MM.1S (cell line): Measurements from ENCODE around the gene ADAMTS2.

Experiments
- DNase-seq: peaks from one replicate; pipeline ENCODE4 v3.0.0-alpha.2; 2015
- H2AFZ ChIP-seq: fragments of 300-600 bp; sonication (generic); 2 replicates; pipeline ENCODE4 v1.6.0; 2016; ENCODE audit warnings: antibody characterized with exemption, low read length
- H3F3A ChIP-seq: fragments of 300-600 bp; sonication (generic); 2 replicates; pipeline ENCODE4 v1.6.1; 2016; ENCODE audit warnings: mild to moderate bottlenecking, antibody characterized with exemption, low read length, moderate library complexity, mixed read lengths; ENCODE audit not compliant: insufficient read depth
- H3K27ac ChIP-seq: fragments of 300-600 bp; sonication (generic); 2 replicates; pipeline ENCODE4 v1.5.1; 2016; ENCODE audit warnings: mild to moderate bottlenecking, low read length
- H3K27me3 ChIP-seq: fragments of 300-600 bp; sonication (generic); replicated peaks from 2 replicates; pipeline ENCODE4 v1.6.0; 2016; ENCODE audit warnings: low read length; ENCODE audit not compliant: insufficient read depth
- H3K36me3 ChIP-seq: fragments of 300-600 bp; sonication (generic); replicated peaks from 2 replicates; pipeline ENCODE4 v1.6.1; 2016; ENCODE audit warnings: mild to moderate bottlenecking, low read length, mixed read lengths; ENCODE audit not compliant: insufficient read depth
- H3K4me1 ChIP-seq: fragments of 300-600 bp; sonication (generic); 2 replicates; pipeline ENCODE4 v1.6.1; 2016; ENCODE audit warnings: low read length, mixed read lengths
- H3K4me2 ChIP-seq: fragments of 300-600 bp; sonication (generic); 2 replicates; pipeline ENCODE4 v1.6.0; 2016; ENCODE audit warnings: low read depth, low read length
- H3K4me3 ChIP-seq: fragments of 300-600 bp; sonication (generic); 2 replicates; pipeline ENCODE4 v1.5.1; 2016; ENCODE audit warnings: low read length, mixed read lengths
- H3K79me2 ChIP-seq: fragments of 300-600 bp; sonication (generic); 2 replicates; pipeline ENCODE4 v1.6.1; 2016; ENCODE audit warnings: mixed run types, low read length, mixed read lengths
- H3K9ac ChIP-seq: fragments of 300-600 bp; sonication (generic); 2 replicates; pipeline ENCODE4 v1.6.1; 2016; ENCODE audit warnings: low read length, mixed read lengths
- H3K9me2 ChIP-seq: fragments of 300-600 bp; sonication (generic); replicated peaks from 2 replicates; pipeline ENCODE4 v1.6.1; 2016; ENCODE audit warnings: mild to moderate bottlenecking, low read length, mixed read lengths; ENCODE audit not compliant: insufficient read depth
- H3K9me3 ChIP-seq: fragments of 300-600 bp; sonication (generic); replicated peaks from 2 replicates; pipeline ENCODE4 v1.6.1; 2016; ENCODE audit warnings: mild to moderate bottlenecking, low read length, mixed read lengths; ENCODE audit not compliant: insufficient read depth
- H4K20me1 ChIP-seq: fragments of 300-600 bp; sonication (generic); 2 replicates; pipeline ENCODE4 v1.6.1; 2016; ENCODE audit warnings: mild to moderate bottlenecking, low read length, moderate library complexity, mixed read lengths; ENCODE audit not compliant: insufficient read depth
- EZH2 ChIP-seq: fragments of 300-600 bp; sonication (generic); optimal IDR thresholded peaks from 2 replicates; pipeline ENCODE3; 2017; ENCODE audit warnings: low read depth, mild to moderate bottlenecking, antibody characterized with exemption, low read length, mixed read lengths
- EZH2phosphoT487 ChIP-seq: fragments of 300-600 bp; sonication (generic); IDR thresholded peaks from 2 replicates; pipeline ENCODE4 v1.6.1; 2018; ENCODE audit warnings: antibody characterized with exemption, low read length
- TF ChIP-seq, protein P1 (sequence below): fragments of 300-600 bp; sonication (generic); IDR thresholded peaks from 2 replicates; pipeline ENCODE4 v1.5.1; 2016; ENCODE audit warnings: antibody characterized with exemption, low read length, mixed read lengths

The ADAMTS2 gene

DNA sequence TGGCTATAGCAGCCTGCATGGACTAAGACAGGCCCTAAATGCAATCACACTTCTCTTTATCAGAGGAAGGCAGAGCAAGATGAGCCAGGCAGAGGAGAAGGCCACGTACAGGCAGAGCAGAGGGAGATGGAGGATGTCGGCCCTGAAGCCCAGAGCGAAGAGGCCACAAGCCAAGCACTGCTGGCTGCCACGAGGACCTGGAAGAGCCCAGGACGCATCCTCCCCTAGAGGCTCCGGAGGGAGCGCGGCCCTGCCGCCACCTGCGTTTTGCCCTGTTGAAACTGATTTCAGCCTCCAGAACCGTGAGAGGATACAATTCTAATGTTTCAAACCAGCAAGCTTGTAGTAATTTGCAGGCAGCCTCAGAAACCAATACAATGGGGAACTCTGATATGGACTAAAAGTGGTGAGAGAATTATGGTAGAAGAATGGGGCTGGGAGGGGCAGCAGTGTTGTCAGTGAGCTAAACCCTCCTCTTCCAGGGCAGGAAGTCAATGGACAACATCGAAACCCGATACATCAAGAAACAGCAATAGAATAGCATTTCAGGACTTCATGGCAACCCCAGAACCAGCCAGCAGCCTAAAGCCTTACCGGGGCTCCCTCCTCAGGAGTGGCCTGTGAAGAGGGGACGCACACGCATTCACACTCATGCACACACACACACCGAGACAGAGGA lies 32.6 kb downstream of the ADAMTS2 start:
- H3K4me2 ChIP-seq = no peak overlapping the region
- no peaks in the 10 kb centered on the region for H3K36me3 ChIP-seq
- no peaks in the 10 kb centered on the region for H3K9me3 ChIP-seq
- H3K27me3 ChIP-seq = no peaks in the 10 kb centered on the region; the same call in 1 of the 2 replicates
- H3K4me3 ChIP-seq = no peak overlapping the region
- H3F3A ChIP-seq = no peaks in the 10 kb centered on the region
- no peak overlapping the region for H3K9ac ChIP-seq
- H2AFZ ChIP-seq = no peak overlapping the region
- H3K27ac ChIP-seq = no peak overlapping the region
- no peaks in the 10 kb centered on the region for H4K20me1 ChIP-seq
- DNase-seq = no peak
- no peak for TF ChIP-seq EZH2phosphoT487
- TF ChIP-seq, protein P1, sequence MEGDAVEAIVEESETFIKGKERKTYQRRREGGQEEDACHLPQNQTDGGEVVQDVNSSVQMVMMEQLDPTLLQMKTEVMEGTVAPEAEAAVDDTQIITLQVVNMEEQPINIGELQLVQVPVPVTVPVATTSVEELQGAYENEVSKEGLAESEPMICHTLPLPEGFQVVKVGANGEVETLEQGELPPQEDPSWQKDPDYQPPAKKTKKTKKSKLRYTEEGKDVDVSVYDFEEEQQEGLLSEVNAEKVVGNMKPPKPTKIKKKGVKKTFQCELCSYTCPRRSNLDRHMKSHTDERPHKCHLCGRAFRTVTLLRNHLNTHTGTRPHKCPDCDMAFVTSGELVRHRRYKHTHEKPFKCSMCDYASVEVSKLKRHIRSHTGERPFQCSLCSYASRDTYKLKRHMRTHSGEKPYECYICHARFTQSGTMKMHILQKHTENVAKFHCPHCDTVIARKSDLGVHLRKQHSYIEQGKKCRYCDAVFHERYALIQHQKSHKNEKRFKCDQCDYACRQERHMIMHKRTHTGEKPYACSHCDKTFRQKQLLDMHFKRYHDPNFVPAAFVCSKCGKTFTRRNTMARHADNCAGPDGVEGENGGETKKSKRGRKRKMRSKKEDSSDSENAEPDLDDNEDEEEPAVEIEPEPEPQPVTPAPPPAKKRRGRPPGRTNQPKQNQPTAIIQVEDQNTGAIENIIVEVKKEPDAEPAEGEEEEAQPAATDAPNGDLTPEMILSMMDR = no peak
- TF ChIP-seq EZH2 = no peak
- no peaks in the 10 kb centered on the region for H3K9me2 ChIP-seq
- H3K4me1 ChIP-seq = no peaks in the 10 kb centered on the region
- no peaks in the 10 kb centered on the region for H3K79me2 ChIP-seq

DNA sequence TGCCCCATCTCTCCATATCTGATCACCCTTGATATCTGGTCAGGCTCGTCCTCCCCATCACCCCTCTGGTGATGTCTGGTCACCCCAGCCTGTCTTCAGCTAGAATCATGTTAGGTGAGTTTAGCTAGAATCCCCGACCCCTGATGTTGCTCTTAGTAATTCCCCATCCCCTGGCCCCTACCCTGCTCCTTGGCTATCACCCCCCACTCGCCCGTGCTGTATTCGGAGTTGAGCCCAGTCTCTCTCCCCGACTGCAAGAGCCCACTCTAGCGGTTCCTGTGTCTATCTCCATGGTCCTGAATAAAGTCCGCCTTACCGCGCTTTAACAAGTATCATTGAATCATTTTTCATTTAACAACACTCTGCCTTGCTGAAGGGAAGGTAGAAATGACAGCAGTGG lies 33.7 kb downstream of the ADAMTS2 start:
- Histone ChIP-seq H3K27ac (no peak overlapping the region), H3K4me2 (no peak overlapping the region), H3F3A (no peaks in the 10 kb centered on the region), H3K9me2 (no peaks in the 10 kb centered on the region), H3K36me3 (no peaks in the 10 kb centered on the region), H2AFZ (no peak overlapping the region), H3K4me1 (no peaks in the 10 kb centered on the region), H3K4me3 (no peak overlapping the region), H3K79me2 (no peaks in the 10 kb centered on the region), H3K9ac (no peak overlapping the region), H3K9me3 (no peaks in the 10 kb centered on the region), H3K27me3 (no peaks in the 10 kb centered on the region; the same call in 1 of the 2 replicates), H4K20me1 (no peaks in the 10 kb centered on the region)
- no peak for DNase-seq
- TF ChIP-seq EZH2 = no peak
- TF ChIP-seq EZH2phosphoT487 = no peak
- TF ChIP-seq, protein P1 = no peak

DNA sequence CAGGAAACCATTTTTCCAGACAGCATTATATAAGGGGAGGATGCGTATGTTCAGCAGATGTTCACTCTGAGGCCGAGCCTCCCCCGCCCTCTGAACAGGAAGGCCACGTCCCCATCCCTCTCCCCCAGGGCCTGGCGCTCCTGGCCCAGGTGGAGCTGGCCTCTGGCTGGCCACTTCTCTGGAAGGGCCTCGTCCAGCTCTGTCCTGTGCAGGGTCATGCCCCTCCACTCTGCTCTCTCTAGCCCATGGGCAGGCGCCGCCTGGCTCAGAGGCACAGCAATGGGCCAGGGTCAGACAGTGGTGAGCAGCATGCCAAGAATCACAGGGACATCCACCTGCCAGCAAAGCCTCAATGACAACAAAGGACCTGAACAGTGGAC lies 34.2 kb downstream of the ADAMTS2 start:
- DNase-seq = no peak
- Histone ChIP-seq H3K9me2 (no peaks in the 10 kb centered on the region), H3K4me1 (no peaks in the 10 kb centered on the region), H3K9ac (no peak overlapping the region), H3K79me2 (no peaks in the 10 kb centered on the region), H3K4me3 (no peak overlapping the region), H3K9me3 (no peaks in the 10 kb centered on the region), H3F3A (no peaks in the 10 kb centered on the region), H3K36me3 (no peaks in the 10 kb centered on the region), H2AFZ (no peak overlapping the region), H3K27me3 (no peaks in the 10 kb centered on the region; the same call in 1 of the 2 replicates), H3K27ac (no peak overlapping the region), H4K20me1 (no peaks in the 10 kb centered on the region), H3K4me2 (no peak overlapping the region)
- TF ChIP-seq EZH2phosphoT487 (no peak), EZH2 (no peak)
- TF ChIP-seq, protein P1 = no peak
